ENCODE data around the gene FADS3. TPM values are rescaled to one million over a fixed set of nuclear protein-coding genes. Genes with fewer than 3 reads are reported as not detected.

Gene FADS3
- total and polyA plus RNA-seq, 2 of the 4 experiments (the other 2 are of a cell fraction) = 54.5 to 110 TPM

- intact Hi-C loops (cut with micrococcal nuclease) (no loop called here), in situ Hi-C loops (cut with MboI; ENCODE audit: low sequenced_read_pairs) (loop anchor here (25.0 kb wide), 1 partner anchor 460 kb away; no protein-coding TSS in a partner anchor), dilution Hi-C loops (cut with HindIII; ENCODE audit: low sequenced_read_pairs, unreplicated experiment) (no loop called here)
- Histone ChIP-seq H3K27ac (ENCODE audit: insufficient read depth, low read length) (no peak overlapping the region), H3K4ac (ENCODE audit: low read depth, low read length) (no peak overlapping the region), H3K9me3 (ENCODE audit: control insufficient read depth, insufficient read depth, low read length) (no peaks in the 10 kb centered on the region), H3K18ac (ENCODE audit: low read depth, low read length) (no peak overlapping the region), H3K14ac (replicated peaks; ENCODE audit: low read depth, low read length) (no peak overlapping the region), H2AK5ac (ENCODE audit: low read depth, low read length) (no peak overlapping the region), H3K4me1 (ENCODE audit: control insufficient read depth, insufficient read depth, low read length) (no peaks in the 10 kb centered on the region), H2AK9ac (replicated peaks; ENCODE audit: low read depth, low read length, poor library complexity) (no peak overlapping the region), H2BK20ac (ENCODE audit: low read depth, low read length) (no peak overlapping the region), H3K79me1 (ENCODE audit: low read depth in 1 of 2, low read length in 2 of 2) (no peaks in the 10 kb centered on the region; a peak in 1 of 4 replicates), H4K20me1 (ENCODE audit: insufficient read depth, low read length) (peaks cover 7% of the 10 kb centered on the region), H3K9ac (ENCODE audit: low read depth, low read length) (no peak overlapping the region), H4K8ac (ENCODE audit: low read depth in 2 of 2, low read length in 2 of 2) (no peak overlapping the region), H3K27me3 (ENCODE audit: control insufficient read depth, insufficient read depth, low read length) (no peaks in the 10 kb centered on the region), H4K91ac (ENCODE audit: insufficient read depth, low read depth, low read length) (no peak overlapping the region), H4K5ac (ENCODE audit: low read depth, low read length) (no peak overlapping the region), H3K56ac (ENCODE audit: extremely low read depth, insufficient read depth, low read length) (no peak overlapping the region), H3K23ac (ENCODE audit: low read depth, low read length) (no peak overlapping the region), H2BK5ac (ENCODE audit: low read depth, low read length, poor library complexity, severe bottlenecking) (no peak overlapping the region), H3K4me2 (ENCODE audit: low read depth, low read length) (no peak overlapping the region), H2BK15ac (ENCODE audit: low read depth, low read length) (no peak overlapping the region), H3K4me3 (ENCODE audit: insufficient read depth, low read depth, low read length) (no peak overlapping the region), H2AFZ (replicated peaks; ENCODE audit: low read length, poor library complexity) (no peak overlapping the region), H2BK120ac (ENCODE audit: low read depth, low read length) (no peak overlapping the region), H3K36me3 (ENCODE audit: control insufficient read depth, insufficient read depth, low read length) (peaks cover 53% of the 10 kb centered on the region), H3K9me1 (ENCODE audit: insufficient read depth, low read length) (0 out of 2 replicates have a peak, but pooled peaks cover 3% of the 10 kb centered on the region)
- DNase-seq = no peak
- POLR2A ChIA-PET (ENCODE audit: unreplicated experiment) = no interaction called here
- 80% methylated on average over 1 of the region's 6 CpGs; no CpG with 5 or more reads in 1 of the 2 experiments for WGBS, 2 experiments (ENCODE audit: extremely low coverage in 2 of 2, insufficient read length in 1 of 2)
- ATAC-seq (ENCODE audit: low read depth) = no peak
- TF ChIP-seq NFE2L2 (IDR thresholded peaks at IDR 0.05; ENCODE audit: low read depth, low read length) = no peak
- BruUV-seq (replicated peaks) = no TSS peak
- CTCF ChIA-PET = no interaction called here
These were observed 39.4 kb downstream of the FADS3 start for GRCh38 chr11:61851900-61852295.
